ENCODE results near the gene NSDHL.

NSDHL gene

DNA sequence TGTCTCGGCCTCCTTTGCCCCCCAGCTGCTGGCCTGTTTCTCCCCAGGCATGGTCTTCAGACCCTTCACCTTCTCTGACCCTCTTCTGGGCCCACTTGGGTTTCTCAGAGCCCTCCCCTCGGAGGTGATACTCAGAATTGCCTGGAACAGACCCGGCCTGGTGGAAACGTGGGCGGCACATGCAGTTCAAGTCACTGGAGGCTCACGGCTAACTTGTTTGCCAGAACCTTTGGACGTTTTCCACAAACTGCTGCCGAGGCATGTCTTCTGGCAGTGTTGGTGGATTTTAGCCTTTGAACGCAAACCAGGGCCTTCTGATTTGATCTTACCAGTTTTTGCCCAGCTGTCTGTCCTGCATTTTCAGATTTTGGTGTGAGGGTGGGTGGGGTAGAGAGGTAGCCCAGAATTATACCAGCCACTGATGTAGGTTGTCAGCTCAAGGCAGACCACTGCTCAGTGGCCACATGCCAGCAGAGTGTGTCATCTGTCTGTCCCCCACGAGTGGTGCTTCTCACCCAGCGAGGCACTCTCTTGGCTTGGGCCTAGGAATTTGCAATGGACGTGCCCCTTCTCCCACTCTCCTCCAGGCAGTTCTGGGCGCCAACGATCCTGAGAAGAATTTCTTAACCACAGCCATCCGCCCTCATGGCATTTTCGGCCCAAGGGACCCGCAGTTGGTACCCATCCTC, 34.5 kb downstream of the NSDHL start:
- DNase-seq = no peak
- in situ Hi-C loops (cut with HindIII; ENCODE audit: low pct_ligation_motif_present, low sequenced_read_pairs) = no loop called here
- Histone ChIP-seq H3K27ac (no peak overlapping the region), H3K4me3 (ENCODE audit: low read depth, low read length) (no peak overlapping the region), H3K36me3 (replicated peaks) (peaks cover 3% of the 10 kb centered on the region), H3K27me3 (replicated peaks) (no peaks in the 10 kb centered on the region)
- TF ChIP-seq, protein P1, sequence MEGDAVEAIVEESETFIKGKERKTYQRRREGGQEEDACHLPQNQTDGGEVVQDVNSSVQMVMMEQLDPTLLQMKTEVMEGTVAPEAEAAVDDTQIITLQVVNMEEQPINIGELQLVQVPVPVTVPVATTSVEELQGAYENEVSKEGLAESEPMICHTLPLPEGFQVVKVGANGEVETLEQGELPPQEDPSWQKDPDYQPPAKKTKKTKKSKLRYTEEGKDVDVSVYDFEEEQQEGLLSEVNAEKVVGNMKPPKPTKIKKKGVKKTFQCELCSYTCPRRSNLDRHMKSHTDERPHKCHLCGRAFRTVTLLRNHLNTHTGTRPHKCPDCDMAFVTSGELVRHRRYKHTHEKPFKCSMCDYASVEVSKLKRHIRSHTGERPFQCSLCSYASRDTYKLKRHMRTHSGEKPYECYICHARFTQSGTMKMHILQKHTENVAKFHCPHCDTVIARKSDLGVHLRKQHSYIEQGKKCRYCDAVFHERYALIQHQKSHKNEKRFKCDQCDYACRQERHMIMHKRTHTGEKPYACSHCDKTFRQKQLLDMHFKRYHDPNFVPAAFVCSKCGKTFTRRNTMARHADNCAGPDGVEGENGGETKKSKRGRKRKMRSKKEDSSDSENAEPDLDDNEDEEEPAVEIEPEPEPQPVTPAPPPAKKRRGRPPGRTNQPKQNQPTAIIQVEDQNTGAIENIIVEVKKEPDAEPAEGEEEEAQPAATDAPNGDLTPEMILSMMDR (IDR thresholded peaks at IDR 0.05; ENCODE audit: low read depth, low read length, missing control alignments) = no peak

DNA sequence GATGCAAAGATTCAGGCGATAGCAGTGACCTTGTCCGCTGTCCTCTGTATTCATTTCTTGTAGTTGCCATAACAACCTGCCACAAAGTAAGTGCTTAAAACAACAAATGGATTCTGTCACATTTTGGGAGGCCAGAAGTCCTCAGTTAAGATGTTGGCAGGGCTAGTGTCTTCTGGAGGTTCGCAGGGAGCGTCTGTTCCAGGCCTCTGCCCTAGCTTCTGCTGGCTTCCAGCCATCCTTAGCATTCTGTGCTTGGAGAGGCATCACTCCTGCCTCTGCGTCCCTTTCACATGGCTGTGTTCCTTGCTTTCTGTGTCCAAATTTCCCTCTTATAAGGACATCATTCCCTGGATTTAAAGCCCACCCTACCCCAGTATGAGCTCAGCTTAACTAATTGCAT, 35.5 kb downstream of the NSDHL start:
- no peaks in the 10 kb centered on the region for H3K27me3 ChIP-seq (replicated peaks)
- no peak overlapping the region for H3K27ac ChIP-seq
- TF ChIP-seq, protein P1 (IDR thresholded peaks at IDR 0.05; ENCODE audit: low read depth, low read length, missing control alignments) = no peak
- in situ Hi-C loops (cut with HindIII; ENCODE audit: low pct_ligation_motif_present, low sequenced_read_pairs) = no loop called here
- peaks cover 3% of the 10 kb centered on the region for H3K36me3 ChIP-seq (replicated peaks)
- DNase-seq = no peak
- H3K4me3 ChIP-seq (ENCODE audit: low read depth, low read length) = no peak overlapping the region

DNA sequence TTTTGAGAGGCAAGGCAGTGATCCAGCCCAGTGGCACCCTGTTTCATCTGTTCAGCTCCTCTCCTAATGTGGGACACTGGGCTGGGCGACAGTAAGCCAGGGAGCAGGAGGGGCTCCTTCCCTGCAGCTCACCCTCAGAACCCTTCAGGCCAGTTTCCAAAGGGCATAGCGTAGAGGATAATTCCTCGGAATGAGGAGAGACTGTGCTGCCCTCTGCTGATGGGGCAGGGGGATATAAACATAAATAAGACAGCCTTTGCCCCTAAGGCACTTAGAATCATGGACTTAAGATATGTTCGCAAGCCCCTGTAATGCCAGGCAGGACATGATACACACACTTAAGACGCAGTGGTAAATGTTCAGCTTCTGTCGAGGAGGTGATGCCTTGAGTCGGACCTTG, 39.1 kb downstream of the NSDHL start:
- H3K27me3 ChIP-seq (replicated peaks) = no peaks in the 10 kb centered on the region
- H3K4me3 ChIP-seq (ENCODE audit: low read depth, low read length) = no peak overlapping the region
- no peak overlapping the region for H3K27ac ChIP-seq
- in situ Hi-C loops (cut with HindIII; ENCODE audit: low pct_ligation_motif_present, low sequenced_read_pairs) = no loop called here
- no peak for DNase-seq
- TF ChIP-seq, protein P1 (IDR thresholded peaks at IDR 0.05; ENCODE audit: low read depth, low read length, missing control alignments) = no peak
- peaks cover 3% of the 10 kb centered on the region for H3K36me3 ChIP-seq (replicated peaks)

DNA sequence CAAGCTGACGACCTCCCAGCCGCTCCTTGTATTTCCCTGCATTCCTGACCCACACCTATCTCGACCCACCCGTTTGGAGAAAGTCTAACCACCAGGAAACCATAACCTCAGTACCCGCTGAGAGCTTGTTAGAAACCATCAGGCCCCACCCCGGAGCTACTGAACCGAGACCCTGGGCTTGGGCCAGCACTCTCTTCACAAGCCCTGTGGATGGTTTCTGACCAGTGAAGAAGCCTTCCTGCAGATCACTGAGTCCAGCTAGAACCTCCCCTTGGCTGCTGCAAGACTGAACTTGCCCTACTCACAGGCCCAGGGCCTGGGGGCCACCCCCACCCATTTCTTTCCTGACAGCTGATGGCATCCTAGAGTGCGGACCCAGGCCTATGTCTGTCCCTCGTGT, 40.4 kb downstream of the NSDHL start:
- in situ Hi-C loops (cut with HindIII; ENCODE audit: low pct_ligation_motif_present, low sequenced_read_pairs) = no loop called here
- Histone ChIP-seq H3K27ac (no peak overlapping the region), H3K27me3 (replicated peaks) (no peaks in the 10 kb centered on the region), H3K4me3 (ENCODE audit: low read depth, low read length) (no peak overlapping the region), H3K36me3 (replicated peaks) (peaks cover 3% of the 10 kb centered on the region)
- TF ChIP-seq, protein P1 (IDR thresholded peaks at IDR 0.05; ENCODE audit: low read depth, low read length, missing control alignments) = no peak
- no peak for DNase-seq

DNA sequence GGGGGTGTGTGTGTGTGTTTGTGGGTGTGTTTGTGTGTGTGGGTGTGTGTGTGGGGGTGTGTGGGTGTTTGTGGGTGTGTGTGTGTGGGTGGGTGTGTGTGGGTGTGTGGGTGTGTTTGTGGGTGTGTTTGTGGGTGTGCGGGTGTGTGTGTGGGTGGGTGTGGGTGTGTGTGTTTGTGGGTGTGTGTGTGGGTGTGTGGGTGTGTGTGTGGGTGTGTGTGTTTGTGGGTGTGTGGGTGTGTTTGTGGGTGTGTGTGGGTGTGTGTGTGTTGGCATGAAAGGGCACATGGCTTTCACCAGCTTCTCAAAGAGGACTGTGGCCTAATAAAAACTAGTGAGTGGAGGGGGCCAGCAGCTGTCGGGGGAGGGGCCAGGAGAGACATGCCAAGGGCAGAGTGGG, 41.7 kb downstream of the NSDHL start:
- H3K27ac ChIP-seq = no peak overlapping the region
- in situ Hi-C loops (cut with HindIII; ENCODE audit: low pct_ligation_motif_present, low sequenced_read_pairs) = no loop called here
- no peak for DNase-seq
- TF ChIP-seq, protein P1 (IDR thresholded peaks at IDR 0.05; ENCODE audit: low read depth, low read length, missing control alignments) = no peak
- H3K4me3 ChIP-seq (ENCODE audit: low read depth, low read length) = no peak overlapping the region
- no peaks in the 10 kb centered on the region for H3K27me3 ChIP-seq (replicated peaks)
- peaks cover 3% of the 10 kb centered on the region for H3K36me3 ChIP-seq (replicated peaks)

DNA sequence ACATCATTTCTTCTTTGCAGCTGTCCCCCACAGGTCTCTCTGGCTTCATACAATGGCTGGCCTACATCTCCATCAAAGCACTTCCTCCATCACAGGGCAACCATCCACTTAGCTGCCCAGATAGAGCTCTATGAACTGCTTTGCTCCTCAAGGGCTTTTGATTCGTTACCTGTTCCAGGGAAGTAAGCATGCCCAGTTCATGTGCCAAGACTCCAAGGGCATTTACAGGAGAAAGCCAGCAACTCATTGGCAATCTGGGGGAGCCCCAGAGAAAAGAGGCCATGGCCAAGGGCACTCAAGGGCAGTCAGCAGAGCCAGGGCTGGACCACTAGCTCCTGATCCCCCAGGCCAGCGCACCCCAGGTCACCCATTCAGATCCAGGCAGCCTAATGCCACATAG, 42.5 kb downstream of the NSDHL start:
- in situ Hi-C loops (cut with HindIII; ENCODE audit: low pct_ligation_motif_present, low sequenced_read_pairs) = no loop called here
- TF ChIP-seq, protein P1 (IDR thresholded peaks at IDR 0.05; ENCODE audit: low read depth, low read length, missing control alignments) = no peak
- no peak overlapping the region for H3K4me3 ChIP-seq (ENCODE audit: low read depth, low read length)
- H3K36me3 ChIP-seq (replicated peaks) = no peaks in the 10 kb centered on the region
- no peak overlapping the region for H3K27ac ChIP-seq
- H3K27me3 ChIP-seq (replicated peaks) = no peaks in the 10 kb centered on the region
- DNase-seq = no peak

Data from brain microvascular endothelial cell (primary cell).